KOPT-K1 (cell line): ENCODE measurements around the gene BIN2.
"Not testable (repeated sequence)": the region's sequence is repeated elsewhere in the genome, so short reads cannot be mapped to it uniquely, and the experiment has no call there.

Source experiments
- H3K27ac ChIP-seq: fragments of 200-600 bp; sonication (generic); 2 replicates; pipeline ENCODE4 v1.5.1; 2016; ENCODE audit warnings: antibody characterized with exemption, mild to moderate bottlenecking, low read depth, low read length; ENCODE audit not compliant: poor library complexity, severe bottlenecking
- H3K36me3 ChIP-seq: fragments of 200-600 bp; sonication (generic); 2 replicates; pipeline ENCODE4 v1.5.1; 2017; ENCODE audit warnings: antibody characterized with exemption, mild to moderate bottlenecking, low read length, moderate library complexity; ENCODE audit not compliant: insufficient read depth
- H3K9me3 ChIP-seq: fragments of 200-600 bp; sonication (generic); 2 replicates; pipeline ENCODE4 v1.5.1; 2017; ENCODE audit warnings: antibody characterized with exemption, low read length, mild to moderate bottlenecking; ENCODE audit not compliant: insufficient read depth, poor library complexity, severe bottlenecking

BIN2 gene

GRCh38 chr12:51358496-51358895 lies 34.5 kb upstream of the BIN2 start:
- H3K9me3 ChIP-seq: no peaks in the 10 kb centered on the region
- H3K36me3 ChIP-seq: peaks cover 93% of the 10 kb centered on the region
- no peak overlapping the region for H3K27ac ChIP-seq

DNA sequence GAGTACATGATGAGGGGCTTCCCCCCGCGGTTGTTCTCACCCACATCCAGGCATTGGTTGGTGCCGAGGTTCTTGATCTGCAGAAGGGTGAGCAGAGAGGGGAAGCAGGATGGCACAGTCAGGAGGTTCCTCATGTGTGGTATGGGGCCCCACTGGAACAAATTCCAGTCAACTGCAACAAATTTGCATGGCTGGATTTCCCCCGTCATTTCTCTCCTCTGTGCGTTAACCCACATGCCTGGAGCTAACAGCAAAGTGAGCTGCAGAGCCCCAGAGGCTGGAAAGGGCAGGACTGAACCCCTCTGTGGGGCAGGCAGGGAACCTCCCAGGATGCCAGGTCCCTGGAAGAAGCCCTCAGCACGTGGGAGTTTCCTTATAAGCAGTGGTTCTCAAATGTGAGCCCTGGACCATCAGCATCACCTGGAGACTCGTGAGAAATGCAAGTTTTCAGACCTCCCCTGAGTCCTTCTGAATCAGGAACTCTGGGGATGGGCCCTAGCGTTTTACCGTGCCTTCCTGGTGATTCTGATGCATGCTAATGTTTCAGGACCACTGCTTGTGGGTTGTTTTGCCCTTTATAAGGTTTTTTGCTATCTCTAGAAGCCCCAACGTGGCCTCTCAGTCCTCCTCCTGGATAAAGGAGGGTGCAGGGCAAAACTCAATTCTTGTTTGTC lies 33.5 kb upstream of the BIN2 start:
- Histone ChIP-seq H3K36me3 (peaks cover 90% of the 10 kb centered on the region), H3K9me3 (no peaks in the 10 kb centered on the region), H3K27ac (no peak overlapping the region)

DNA sequence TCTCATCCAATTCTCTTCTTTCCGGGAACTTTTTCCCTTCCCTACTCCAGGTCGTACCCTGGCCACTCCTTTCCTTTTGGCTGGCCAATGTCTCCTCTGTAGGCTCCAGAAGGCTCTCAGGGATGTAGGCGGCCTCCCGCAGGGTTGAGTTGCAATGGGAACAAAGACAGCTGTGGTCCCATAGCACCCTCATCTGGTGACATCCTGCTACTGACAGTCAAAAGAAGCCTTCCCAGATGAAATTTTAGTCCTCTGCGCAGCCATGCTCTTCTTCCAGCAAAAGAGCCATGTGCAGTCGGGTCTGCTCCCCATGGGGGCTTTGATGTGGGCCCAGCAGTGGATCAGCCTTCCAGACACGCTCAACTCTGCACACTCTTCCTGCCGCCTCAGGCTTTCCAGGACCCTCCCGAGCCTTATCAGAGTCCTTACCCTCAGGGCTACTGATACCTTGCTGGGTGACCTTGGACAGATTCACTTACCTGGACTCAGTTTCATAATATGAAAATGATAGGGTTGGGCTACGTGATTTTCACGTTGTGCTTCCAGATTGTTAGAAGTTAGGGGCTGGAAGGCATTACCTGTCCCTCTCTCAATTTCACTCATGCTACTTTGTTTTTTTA lies 28.0 kb upstream of the BIN2 start:
- Histone ChIP-seq H3K9me3 (no peaks in the 10 kb centered on the region), H3K27ac (no peak overlapping the region), H3K36me3 (peaks cover 35% of the 10 kb centered on the region; the same call in 1 of the 2 replicates)

- Histone ChIP-seq H3K27ac (no peak overlapping the region), H3K9me3 (no peaks in the 10 kb centered on the region), H3K36me3 (peaks cover 9% of the 10 kb centered on the region; the same call in 1 of the 2 replicates)
These were observed 25.1 kb upstream of the BIN2 start for GRCh38 chr12:51349026-51349425.

- Histone ChIP-seq H3K27ac (no peak overlapping the region), H3K36me3 (peaks cover under 1% of the 10 kb centered on the region; the same call in 1 of the 2 replicates), H3K9me3 (no peaks in the 10 kb centered on the region)
These were observed 24.1 kb upstream of the BIN2 start for GRCh38 chr12:51348116-51348515.

GRCh38 chr12:51346581-51346980 lies 22.6 kb upstream of the BIN2 start, which contains the start of gene CELA1:
TSS of gene CELA1 (minus strand) at chr12:51346679. CDS start at chr12:51346638, 41 bp downstream.
- no peaks in the 10 kb centered on the region for H3K36me3 ChIP-seq
- H3K9me3 ChIP-seq: no peaks in the 10 kb centered on the region
- H3K27ac ChIP-seq: no peak within 1 kb of the TSS

DNA sequence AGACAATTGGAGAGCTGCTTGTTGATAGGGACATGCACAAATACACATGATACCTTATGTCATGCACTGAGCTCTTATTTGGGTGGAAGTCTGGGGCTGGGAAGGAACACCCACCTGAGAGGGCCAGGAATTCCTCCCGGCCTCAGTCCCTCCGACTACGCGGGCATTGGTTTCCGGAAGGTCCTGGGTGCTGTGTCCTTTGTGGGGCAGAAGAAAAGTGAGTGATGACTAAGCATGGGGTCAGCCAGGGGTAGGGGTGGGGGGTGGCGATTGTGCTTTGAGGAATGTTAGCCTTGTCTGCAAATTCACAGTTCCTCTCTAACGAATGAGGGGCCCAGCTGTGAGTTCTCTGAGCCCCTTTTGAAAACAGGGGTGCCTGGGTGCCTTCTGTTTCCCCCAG lies 21.7 kb upstream of the BIN2 start:
- Histone ChIP-seq H3K27ac (no peak overlapping the region), H3K9me3 (no peaks in the 10 kb centered on the region), H3K36me3 (no peaks in the 10 kb centered on the region)

DNA sequence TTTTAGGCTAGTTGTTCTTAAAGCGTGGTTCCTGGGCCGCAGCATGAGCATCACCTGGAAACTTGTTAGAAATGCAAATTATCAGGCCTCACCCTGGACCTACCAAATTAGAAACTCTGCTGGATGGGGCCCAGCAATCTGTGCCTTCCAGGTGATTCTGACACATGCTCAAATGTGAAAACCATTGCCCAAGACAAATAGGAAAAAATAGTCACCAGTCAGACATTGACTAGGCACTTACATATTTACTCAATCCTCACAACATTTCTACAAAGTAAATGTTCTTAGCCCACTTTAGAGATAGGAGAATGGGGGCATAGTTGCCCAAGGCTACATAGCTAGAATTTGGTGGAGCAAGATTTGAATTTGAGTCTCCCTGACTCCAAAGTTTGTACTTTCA lies 19.2 kb upstream of the BIN2 start:
- Histone ChIP-seq H3K27ac (no peak overlapping the region), H3K9me3 (no peaks in the 10 kb centered on the region), H3K36me3 (no peaks in the 10 kb centered on the region)

GRCh38 chr12:51342416-51342815 lies 18.4 kb upstream of the BIN2 start:
- no peaks in the 10 kb centered on the region for H3K36me3 ChIP-seq
- H3K27ac ChIP-seq: no peak overlapping the region
- H3K9me3 ChIP-seq: no peaks in the 10 kb centered on the region

- H3K9me3 ChIP-seq: no peaks in the 10 kb centered on the region
- H3K36me3 ChIP-seq: no peaks in the 10 kb centered on the region
- no peak overlapping the region for H3K27ac ChIP-seq
These were observed 17.5 kb upstream of the BIN2 start for GRCh38 chr12:51341251-51342007.

DNA sequence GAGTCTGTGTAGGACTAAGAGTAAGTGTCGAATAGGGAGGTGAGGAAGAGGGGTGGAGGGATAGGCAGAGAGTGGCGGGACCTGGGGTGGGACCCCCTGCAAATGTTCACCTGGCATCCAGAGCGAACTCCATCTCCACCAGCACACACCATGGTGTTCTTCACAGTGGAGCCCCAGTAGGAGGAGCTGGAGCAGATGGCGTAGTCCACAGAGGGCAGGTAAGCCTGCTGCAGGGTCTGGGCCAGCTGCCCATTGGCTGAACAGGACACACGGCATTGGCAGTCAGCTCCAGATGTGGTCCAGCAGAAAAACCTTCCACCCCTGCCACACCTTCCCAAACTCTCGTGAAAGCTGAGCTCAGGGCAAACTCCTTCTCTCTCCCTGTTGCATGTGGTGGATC lies 15.8 kb upstream of the BIN2 start:
- Histone ChIP-seq H3K27ac (no peak overlapping the region), H3K36me3 (no peaks in the 10 kb centered on the region), H3K9me3 (no peaks in the 10 kb centered on the region)

DNA sequence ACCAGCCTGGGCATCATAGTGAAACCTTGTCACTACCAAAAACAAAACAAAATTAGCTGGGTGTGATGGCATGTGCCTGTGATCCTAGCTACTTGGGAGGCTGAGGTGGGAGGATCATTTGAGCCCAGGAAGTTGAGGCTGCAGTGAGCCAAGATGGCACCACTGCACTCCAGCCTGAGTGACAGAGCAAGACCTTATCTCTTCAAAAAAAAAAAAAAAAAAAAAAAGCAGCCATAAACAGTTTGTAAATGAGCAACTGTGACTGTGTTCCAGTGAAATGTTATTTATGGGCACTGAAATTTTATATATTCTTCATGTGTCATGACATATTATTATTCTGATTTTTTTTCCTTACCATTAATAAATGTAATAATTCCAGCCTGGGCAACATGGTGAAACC lies 13.4 kb upstream of the BIN2 start:
- H3K27ac ChIP-seq, H3K9me3 ChIP-seq, H3K36me3 ChIP-seq: not testable (repeated sequence)

DNA sequence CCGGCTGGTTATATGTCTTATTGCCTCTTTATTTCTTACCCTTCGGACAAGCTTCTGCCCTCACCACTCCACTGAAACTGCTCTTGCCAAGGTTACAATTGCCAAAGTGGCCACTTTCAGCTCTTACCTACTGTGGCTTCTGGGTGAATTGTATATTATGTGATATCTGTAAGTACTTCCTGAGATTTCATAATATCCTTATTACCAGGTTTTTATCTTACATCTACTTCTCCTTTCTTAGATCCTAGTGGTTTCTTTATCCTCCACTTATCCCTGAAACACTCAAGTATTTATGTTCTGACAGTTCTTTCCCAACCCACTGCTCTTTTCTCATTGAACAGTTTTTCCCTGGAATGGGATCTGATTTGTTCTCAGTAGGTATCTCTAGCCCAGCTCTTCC lies 12.0 kb upstream of the BIN2 start:
- Histone ChIP-seq H3K36me3 (no peaks in the 10 kb centered on the region), H3K9me3 (no peaks in the 10 kb centered on the region), H3K27ac (no peak overlapping the region)

- no peak overlapping the region for H3K27ac ChIP-seq
- no peaks in the 10 kb centered on the region for H3K9me3 ChIP-seq
- H3K36me3 ChIP-seq: no peaks in the 10 kb centered on the region
These were observed 10.8 kb upstream of the BIN2 start for GRCh38 chr12:51334764-51335163.

- H3K36me3 ChIP-seq: no peaks in the 10 kb centered on the region
- H3K9me3 ChIP-seq: no peaks in the 10 kb centered on the region
- no peak overlapping the region for H3K27ac ChIP-seq
These were observed 9.6 kb upstream of the BIN2 start for GRCh38 chr12:51333536-51333935.
